ENCODE data around the gene CEP95.

Gene CEP95

GRCh38 chr17:64515829-64516228, 9.1 kb downstream of the CEP95 start:
- no peak for DNase-seq (ENCODE audit: low spot score)

GRCh38 chr17:64519601-64520000, 12.8 kb downstream of the CEP95 start:
- no peak for DNase-seq (ENCODE audit: low spot score)

GRCh38 chr17:64520359-64520758, 13.6 kb downstream of the CEP95 start:
- no peak for DNase-seq (ENCODE audit: low spot score)

- no peak for DNase-seq (ENCODE audit: low spot score)
These were observed 21.1 kb downstream of the CEP95 start for GRCh38 chr17:64527914-64528313.

GRCh38 chr17:64529221-64529620, 22.4 kb downstream of the CEP95 start:
- no peak for DNase-seq (ENCODE audit: low spot score)

- DNase-seq (ENCODE audit: low spot score): no peak
These were observed 25.2 kb downstream of the CEP95 start for GRCh38 chr17:64531955-64532371.

- DNase-seq (ENCODE audit: low spot score): no peak
These were observed 25.6 kb downstream of the CEP95 start for GRCh38 chr17:64532409-64532808.

GRCh38 chr17:64533784-64534183, 27.0 kb downstream of the CEP95 start:
- no peak for DNase-seq (ENCODE audit: low spot score)

GRCh38 chr17:64534187-64534586, 27.4 kb downstream of the CEP95 start:
- peak; percentile 40 for DNase-seq (ENCODE audit: low spot score)

- no peak for DNase-seq (ENCODE audit: low spot score)
These were observed 28.6 kb downstream of the CEP95 start for GRCh38 chr17:64535357-64535756.

- DNase-seq (ENCODE audit: low spot score): no peak
These were observed 30.1 kb downstream of the CEP95 start for GRCh38 chr17:64536913-64537312.

- DNase-seq (ENCODE audit: low spot score): no peak
These were observed 30.7 kb downstream of the CEP95 start for GRCh38 chr17:64537488-64537887.

- DNase-seq (ENCODE audit: low spot score): no peak
These were observed 31.8 kb downstream of the CEP95 start for GRCh38 chr17:64538508-64539130.

GRCh38 chr17:64540118-64540776, 33.5 kb downstream of the CEP95 start:
- DNase-seq (ENCODE audit: low spot score): no peak

GRCh38 chr17:64544742-64545141, 38.0 kb downstream of the CEP95 start:
- DNase-seq (ENCODE audit: low spot score): no peak

- DNase-seq (ENCODE audit: low spot score): no peak
These were observed 39.9 kb downstream of the CEP95 start for GRCh38 chr17:64546716-64547115.

GRCh38 chr17:64547319-64547718, 40.5 kb downstream of the CEP95 start:
- DNase-seq (ENCODE audit: low spot score): no peak

GRCh38 chr17:64551461-64551860, 44.7 kb downstream of the CEP95 start:
- no peak for DNase-seq (ENCODE audit: low spot score)

- DNase-seq (ENCODE audit: low spot score): no peak
These were observed 47.4 kb downstream of the CEP95 start for GRCh38 chr17:64554028-64554637.

GRCh38 chr17:64555281-64555680, 48.5 kb downstream of the CEP95 start:
- DNase-seq (ENCODE audit: low spot score): no peak

GRCh38 chr17:64564098-64564497, 57.3 kb downstream of the CEP95 start:
- DNase-seq (ENCODE audit: low spot score): no peak

GRCh38 chr17:64565563-64565962, 58.8 kb downstream of the CEP95 start:
- DNase-seq (ENCODE audit: low spot score): peak; percentile 18

GRCh38 chr17:64571746-64572145, 65.0 kb downstream of the CEP95 start:
- no peak for DNase-seq (ENCODE audit: low spot score)

All from kidney tubule cell (primary cell).